ENCODE results near the gene KRT80.

Gene KRT80

DNA sequence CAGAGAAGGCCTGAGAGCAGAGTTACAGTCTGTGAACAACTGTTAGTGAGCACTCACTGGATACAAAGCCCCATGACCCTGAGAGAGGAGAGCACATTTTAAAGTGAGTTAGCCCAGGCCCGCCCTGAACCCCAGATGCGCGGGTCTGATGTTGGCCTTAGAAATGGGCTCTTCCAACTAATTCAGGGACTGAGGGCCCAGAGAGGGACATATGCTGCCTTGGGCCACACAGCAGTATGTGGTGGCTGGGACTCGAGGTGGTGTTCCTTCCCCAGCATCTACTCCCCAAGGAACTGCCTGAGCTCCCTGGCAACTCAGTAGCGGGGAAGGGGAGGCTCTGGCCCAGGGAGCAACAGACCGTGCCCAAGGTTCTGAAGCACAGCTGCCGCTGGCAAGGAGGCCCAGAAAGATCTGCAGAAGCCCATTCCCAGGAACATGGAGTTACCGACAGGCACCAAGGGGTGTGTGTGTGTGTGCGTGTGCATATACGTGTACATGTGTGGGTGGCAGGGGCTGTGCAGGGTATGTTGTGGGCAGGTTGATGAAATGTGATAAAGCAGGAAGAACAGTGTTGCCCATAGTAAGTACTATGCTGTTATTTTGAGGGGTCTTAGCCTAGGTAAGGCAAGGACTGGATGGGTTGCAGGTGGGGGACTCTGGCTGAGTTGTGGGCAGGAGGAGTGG lies 40.5 kb downstream of the KRT80 start:
- DNase-seq, result no peak

DNA sequence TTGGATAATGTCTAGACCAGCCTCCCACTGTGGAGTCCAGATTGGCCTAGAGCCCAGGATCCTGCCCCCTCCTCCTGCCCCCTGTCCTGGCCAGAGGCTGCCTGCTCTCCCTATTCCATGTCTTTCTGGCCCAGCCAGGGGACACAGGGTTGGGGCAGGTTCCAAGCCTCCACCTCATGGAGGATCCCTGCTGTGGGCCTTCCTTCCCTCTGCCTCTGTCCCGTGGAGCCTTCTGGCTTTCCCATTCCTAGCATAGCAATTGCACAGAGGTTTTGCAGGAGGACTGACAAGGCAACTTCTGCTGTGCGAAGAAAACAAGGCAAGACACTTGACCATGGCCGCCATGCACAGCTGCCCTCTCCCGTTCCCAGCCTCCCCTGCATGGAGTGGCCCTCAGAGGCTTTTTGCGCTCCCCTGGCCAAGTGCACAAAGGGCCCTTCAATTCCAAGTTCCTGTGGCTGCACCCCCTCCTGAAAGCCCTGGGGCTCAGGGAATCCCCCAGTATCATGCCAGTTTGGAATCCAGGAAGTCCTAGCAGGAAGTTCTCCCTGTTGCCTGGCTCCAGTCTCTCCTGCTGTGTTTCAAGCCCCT lies 42.1 kb downstream of the KRT80 start:
- no peak for DNase-seq

DNA sequence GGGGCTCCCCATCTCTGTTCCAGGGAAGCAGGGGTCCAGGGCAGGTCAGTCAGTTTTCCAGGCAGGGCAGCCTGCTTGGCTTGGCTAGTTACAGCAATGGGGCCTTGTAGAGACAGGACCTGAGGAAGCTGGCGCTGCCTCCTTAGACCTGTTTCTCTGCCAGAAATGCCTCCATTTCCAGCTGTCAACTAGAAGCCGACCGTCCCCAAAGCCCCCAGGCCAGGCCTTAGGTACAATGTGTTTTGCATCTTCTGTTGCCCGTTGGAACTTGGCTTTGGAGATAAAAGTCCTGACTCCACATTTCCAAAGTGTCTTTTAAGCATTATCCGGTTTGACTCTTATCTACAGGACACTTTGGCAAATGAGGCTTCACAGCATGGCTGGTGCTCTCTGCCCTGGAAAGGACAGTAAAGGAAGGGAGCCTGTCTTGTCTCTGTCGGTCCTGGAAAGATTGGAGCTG lies 42.6 kb downstream of the KRT80 start:
- DNase-seq, result no peak

DNA sequence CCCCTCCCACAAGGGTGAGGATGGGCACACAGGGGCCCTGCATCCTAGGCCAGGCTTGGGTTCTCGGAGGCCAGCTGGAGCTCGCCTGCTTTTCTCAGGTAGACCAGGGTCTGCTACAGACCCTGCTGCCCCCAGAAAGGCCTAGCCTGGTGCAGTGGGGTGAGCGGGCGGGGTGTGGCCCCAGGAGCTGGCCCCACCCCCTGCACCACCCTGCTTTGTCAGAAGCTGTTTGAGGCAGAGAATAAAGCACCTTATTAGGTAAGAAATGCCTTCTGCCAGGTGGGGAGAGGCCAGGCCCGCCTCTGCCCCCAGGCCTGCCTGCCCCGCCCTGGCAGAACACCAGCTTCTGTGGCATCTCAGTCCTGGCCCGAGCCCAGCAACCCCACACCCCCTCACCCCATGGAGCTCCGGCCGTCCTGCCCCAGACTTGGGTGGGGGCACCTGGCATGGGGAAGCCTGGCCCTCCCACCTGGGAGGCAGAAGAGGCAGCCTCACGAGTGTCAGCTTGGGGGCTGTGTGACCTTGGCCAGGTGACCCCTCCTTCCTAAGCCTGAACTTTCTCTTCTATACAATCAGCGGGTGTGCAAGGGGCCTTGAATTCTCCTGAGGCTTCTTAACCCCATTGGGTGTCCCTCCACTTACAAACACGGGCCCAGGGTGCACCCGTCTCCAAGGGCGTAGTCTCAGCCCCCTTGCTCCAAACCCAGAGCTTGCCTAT lies 43.2 kb downstream of the KRT80 start:
- DNase-seq, result no peak

DNA sequence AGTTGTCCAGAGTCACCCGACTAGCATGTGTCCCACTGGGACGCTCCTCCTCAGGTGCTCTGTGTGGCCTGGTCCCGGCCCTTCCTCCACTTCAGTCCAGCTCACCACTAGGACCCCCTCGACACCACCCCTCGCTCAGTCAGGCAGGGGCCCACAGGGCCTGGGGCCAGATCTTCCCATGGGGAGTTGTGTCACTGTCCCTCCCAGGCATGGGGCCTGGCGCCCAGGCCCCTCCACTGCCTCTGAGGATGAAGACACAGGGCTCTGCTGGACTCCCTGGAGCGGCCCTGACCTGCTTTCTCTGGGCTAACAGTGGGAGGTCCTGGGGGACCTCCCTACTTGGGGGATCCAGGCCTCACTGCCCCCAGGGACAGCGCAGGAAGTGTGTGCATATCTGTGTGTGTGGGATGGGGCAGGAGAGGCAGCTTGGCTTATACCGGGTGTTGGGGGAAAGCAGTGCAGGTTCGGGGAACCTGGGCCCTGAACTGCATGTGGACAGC lies 43.8 kb downstream of the KRT80 start:
- DNase-seq, result no peak

DNA sequence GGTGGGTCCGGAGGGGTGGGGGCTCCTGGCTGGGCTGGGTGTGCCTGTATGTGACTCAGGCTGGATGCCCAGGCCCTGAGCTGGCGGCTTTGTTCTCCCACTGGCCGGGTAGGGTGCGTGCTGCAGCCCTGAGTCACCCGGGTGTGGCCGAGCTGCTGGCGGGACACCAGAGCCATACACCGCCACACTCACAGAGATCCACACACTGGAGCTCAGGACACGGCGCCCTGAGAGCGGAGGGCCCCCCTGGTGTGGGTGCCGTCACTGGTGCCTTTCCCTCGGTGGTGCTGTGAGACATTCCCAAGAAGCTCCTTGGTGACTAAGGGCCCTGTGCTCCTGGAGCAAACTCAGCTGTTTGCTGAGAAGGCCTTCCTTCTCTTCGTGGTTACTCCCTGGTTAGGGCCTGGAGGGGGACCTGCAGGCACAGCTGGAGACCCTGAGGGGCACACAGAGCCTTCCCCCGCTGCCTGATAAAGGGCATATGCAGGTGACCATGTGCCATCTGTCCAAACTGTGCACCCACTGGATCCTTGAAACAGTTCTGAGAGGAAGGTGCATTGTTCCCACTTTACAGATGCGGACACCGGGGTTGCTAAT lies 44.3 kb downstream of the KRT80 start:
- no peak for DNase-seq

DNA sequence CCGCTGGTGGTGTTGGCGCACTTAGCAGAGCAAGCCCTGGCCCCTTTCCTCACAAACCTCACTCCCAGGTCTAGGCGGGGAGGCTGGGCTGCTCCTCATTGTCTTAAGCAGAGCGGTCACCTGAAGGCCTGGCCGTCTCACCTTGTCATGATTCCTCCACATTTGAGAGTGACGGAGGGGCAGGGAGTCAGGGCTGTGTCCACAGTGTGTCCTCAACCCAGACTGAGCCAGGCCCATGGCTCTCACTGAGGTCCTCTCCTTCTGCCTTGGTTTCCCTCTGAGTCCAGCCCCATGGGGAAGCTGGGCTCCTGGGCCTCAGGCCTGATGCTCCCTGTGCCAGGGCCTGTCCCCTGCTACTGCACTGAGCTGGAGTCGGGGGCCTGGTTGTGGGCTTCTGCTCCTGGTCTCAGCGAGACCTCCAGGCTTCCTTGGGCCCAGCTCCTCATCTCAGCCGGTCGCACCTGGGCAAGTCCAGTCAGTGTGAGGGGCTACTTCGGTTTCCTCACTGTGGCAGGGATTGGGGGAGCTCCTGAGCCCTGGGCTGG lies 44.9 kb downstream of the KRT80 start:
- DNase-seq, result no peak

DNA sequence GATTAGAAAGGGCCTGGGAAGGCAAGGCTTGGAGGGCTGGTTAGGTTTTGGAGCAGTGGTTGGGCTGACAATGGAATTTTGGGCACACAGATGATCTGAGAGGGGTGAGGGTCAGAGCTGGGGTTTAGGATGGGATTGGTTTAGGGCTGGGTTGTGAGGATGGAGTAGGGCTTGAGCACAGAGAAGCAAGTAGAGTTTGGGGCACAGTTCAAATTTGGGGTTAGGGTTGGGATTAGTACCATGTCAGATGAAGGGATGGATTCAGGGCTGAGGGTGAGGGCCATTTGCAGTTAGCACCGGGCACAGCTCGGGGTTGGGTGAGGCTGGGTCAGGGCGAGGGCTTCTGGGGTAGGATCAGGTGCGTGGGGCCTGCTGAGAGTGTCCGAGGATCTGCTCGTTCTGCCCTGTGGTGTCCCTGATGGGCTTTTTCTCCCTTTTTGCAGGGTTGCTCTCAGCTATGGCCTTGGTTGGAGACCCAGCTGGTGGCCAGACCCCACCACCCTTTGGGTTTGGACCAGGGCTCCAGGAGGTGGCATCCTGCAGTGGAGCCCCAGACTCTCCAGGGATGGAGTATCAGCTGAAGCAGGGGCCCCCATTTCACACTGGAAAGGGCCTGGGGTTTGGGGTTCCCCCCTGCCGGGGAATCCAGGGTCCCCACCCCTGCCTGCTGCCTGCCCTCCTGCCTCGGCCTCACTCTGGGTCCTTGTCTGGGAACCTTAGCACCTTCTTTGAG lies 45.6 kb downstream of the KRT80 start:
- DNase-seq, result no peak

DNA sequence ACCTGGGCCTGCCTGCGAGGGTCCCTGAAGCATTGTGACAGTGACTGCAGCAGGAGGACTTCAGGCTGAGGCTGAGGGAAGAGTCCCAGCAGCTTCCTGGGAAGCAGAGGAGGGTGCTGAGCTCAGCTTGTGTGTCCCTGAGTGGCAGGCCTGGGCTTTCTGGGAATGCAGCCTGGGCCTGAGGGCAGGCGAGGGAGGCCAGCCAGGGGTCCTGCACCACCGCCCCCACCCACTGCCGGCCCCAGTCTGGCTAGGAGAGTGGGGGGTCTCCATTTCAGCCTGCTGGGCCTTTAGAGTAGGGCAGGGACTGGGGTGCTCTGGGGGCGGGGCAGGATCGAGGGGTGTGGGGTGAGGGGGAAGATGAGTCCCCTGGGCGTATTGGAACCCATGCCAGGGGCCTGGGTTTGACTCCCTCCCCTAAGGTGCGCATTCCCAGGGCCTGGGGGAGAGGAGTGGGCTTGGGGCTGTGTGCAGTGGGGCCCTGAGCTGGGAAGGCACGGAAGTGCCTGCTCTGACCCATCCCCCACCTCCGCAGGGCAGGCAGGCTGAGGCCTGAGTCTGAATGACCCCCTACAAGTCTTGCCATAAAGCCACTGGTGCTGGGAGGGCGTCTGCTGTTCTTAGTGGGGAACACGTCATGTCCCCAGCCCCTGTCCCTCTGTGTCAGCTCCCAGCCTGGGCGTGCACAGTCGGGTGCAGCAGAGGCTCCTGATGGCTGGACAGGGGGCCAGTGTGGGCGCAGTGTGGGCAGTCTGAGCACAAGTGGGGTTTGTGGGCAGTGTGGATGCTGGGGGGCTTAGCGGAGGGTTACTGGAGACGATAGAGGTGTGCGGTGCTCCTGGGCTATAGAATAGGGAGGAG lies 46.4 kb downstream of the KRT80 start:
- DNase-seq, result no peak

DNA sequence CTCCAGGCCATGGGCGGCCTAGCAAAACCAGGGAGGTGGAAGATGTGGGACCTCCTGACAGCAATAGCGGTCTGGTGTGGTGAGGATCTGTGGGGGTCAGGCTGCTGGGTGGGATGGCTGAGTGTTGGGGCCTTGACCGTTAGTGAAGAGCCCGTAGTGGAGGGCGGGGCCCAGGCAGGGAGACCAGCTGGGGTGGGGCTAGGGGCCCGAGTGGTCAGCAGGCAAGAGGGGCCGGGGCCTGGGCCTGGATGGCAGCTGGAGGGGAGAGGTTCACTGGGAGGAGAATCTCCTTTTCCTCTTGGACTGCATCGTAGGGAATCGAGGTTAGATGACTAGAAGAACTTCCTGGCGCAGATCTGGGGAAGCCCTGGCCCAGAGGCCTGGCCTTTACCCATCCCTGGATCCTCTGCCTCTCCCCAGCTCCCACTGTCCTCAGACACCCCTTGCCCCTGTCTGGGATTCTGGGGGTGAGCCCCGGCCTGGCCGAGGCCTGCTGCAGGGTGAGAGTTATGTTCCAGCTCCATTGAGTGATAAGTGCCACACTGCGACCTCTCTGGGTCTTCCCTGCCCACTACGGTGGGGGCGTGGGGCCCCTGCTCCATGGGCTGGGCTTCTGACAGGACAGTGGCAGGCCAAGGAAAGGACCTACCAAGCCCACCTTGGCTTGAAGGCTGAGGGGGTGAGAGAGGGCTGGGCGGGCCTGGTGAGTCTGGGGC lies 47.1 kb downstream of the KRT80 start:
- DNase-seq, result no peak

DNA sequence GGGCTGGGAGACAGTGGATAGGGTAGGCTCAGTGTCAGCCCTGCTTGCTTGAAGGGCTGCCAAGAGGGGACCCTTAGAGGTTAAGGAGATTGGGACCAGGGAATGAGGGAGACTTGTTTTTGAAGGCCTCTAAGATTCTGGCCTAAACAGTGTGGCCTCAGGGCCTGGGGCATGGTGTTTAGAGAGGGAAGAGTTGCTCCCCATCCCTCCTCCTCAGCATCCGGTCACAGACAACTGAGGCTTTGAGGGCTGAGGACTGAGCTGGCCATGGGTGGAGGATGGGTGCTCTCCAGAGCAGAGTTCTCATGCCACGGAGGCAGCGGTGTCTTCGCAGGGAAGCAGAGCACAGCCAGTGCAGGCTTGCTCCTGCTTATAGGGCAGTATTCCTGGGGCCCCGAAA lies 49.4 kb downstream of the KRT80 start:
- DNase-seq, result no peak

DNA sequence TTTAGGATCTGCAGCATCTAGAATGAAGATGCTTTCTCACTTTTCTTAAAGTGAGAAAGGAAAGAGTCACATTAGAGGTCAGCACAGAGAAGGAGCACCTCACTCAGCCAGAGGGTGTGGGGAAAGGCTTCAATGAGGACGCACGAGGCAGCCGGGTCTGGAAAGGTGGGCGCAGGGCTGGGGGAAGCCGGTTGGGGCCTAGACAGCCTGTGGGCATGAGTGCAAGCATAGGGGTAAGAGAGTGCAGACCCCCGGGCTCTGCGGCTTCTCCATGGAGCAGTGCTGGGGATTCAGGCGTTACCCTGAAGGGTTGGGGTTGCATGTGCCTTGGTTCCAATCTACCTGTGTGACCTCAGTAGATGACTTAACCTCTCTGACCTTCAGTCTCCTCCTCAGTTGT lies 49.9 kb downstream of the KRT80 start:
- DNase-seq, result no peak

DNA sequence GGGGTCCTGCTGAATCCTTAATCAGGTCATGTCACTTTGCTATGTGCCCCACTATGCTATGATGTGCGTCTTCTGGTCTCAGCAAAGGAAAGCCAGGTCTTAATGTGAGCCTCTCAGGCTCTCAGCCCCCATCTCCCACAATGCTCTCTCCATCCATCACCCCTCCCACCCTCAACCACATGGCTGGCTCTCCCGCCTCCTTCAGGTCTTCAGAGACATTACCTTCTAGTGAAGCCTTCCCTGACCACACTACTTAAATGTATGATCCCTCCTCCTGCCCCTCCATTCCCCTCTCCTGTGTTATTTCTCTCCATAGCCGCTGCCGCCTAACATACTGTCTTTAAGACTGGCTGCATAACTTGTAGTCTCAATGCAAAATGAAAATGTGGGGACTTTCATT lies 50.5 kb downstream of the KRT80 start:
- no peak for DNase-seq

DNA sequence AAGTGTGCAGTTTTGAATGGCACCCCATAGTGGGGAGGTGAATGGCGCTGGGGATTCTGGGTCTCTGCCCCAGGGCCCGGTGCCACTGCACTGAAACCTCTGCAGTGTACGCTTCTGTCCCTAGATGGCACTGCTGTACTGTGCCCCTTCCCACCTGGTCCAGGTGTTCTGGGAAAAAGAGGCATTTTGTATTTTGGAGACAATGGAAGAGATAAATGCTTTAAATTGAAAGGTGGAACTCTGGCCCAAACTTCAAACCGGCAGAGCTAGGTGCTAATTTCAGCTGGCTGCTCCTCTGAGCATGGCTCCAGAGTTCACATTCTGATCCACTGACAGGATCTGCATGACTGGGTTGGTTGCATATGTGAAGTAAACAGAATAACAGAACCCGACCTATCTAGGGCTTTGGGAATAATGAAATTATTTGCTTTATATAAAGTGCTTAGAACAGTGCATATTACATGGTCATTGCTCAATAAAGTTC lies 52.2 kb downstream of the KRT80 start:
- DNase-seq, result peak; percentile 43 to 50

DNA sequence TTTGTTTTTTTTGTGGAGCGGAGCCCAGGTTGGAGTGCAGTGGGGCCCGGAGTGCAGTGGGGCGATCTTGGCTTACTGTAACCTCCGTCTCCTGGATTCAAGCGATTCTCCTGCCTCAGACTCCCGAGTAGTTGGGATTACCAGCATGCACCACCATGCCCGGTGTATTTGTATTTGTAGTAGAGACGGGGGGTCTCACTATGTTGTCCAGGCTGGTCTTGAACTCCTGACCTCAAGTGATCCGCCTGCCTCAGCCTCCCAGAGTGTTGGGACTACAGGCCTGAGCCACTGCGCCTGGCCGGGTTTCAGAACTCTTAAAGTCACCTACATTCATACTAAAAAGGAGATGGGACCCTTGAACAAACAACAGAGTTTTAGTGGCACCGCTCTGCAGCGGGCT lies 52.7 kb downstream of the KRT80 start:
- no peak for DNase-seq

DNA sequence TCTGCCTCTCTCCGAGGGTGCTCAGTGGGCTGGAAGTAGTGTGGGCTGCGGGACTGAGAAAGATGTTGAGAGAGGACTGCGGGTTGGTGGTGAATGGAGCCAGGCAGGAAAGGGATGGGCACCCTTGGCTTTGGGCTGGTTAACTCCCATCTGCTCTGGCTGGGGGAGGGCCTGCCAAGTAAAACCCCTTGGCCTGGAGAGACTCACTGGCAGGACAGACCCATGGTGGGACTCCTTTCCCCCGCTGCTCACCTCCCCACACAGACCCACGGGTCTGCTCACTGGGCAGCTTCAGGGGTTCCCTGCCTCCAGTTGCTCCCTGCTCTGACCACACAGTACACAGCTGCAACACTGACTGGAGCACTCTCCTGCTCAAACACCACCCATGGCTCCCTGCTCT lies 54.1 kb downstream of the KRT80 start:
- no peak for DNase-seq

DNA sequence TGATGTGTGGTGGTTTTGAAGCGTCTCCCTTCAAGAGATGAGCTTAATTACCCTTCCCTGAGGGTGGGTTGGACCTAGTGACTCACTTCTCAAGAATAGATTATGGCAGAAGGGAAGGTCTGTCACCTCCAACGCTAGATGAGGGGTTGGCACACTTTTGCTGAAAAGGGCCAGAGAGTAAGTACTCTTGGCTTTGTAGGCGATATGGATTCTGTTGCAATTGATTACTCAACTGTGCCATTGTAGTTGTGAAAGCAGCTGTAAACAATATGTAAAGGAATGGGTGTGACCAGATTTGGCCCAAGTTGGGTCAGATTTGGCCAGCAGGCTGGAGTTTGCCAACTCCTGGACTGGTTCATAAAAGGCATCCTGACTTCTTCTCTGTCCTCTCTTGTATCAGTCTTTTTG lies 59.1 kb downstream of the KRT80 start:
- no peak for DNase-seq

DNA sequence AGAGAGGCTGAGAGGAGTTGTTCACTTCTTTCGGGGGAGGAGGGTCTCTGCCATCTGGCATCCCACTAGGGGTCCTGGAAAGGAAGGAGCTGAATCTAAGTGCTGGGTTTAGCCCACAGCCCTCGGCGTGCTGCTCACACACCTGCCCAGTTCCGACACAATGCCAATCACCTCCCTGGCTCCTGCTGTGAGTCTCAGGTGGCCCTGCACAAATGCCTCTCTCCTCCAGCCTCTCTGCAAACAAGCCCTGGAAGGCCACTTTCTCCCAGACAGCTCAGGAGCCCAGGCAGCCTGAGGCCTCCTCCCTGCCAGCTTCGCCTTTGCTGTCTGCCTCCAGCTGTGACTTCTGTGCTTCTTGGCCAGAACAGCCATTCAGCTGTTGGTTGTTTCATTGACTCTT lies 61.1 kb downstream of the KRT80 start:
- DNase-seq, result peak in 1 of 2 donors; percentile 12

DNA sequence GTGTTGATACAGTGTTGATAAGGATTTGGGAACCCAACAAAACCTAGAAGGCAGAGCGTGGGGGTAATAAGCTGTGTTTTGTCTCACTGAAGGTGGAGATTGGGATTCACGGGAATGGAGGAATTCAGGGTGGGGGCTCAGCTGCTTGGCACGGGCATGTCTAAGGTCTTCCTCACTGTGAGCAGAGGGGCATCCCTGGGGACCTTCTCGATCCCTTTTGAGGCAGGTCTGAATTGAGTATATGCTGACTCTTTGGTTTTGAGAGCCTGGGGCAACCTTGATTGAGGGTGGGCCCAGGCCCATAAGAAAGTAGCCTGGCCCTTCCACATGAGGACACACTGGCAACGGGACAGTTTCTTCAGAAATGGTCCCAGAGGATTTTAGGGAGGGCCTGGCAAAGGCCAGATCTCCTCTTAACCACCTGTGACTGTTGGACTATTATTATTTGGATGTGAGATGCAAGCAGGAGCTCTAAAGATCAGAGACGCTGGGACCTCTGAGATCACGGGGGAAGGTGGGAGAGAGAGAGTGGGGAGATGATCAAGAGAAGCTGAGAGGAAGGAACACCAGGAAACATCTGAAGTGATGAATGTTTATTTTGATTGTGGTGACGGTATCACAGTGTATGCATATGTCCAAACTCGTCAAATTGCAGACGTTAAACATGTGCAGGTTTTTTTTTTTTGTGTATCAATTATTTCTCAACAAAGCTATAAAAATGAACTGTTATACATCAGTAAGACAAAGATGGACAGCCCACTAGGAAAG lies 63.9 kb downstream of the KRT80 start:
- DNase-seq, result peak in 1 of 2 donors; percentile 11
